GM12878 (cell line): Measurements from ENCODE around the gene SEC63.

Experiments
- ATF3 ChIP-seq: IDR thresholded peaks from 2 replicates; pipeline ENCODE4 v1.6.1; 2011; ENCODE audit warnings: low read depth, mild to moderate bottlenecking, low read length, moderate library complexity, borderline replicate concordance; ENCODE audit errors: extremely low read depth
- E2F4 ChIP-seq: IDR thresholded peaks from 2 replicates; pipeline ENCODE4 v1.6.1; 2012; ENCODE audit warnings: low read depth, low read length, improper control_type of control experiment
- IRF3 ChIP-seq: fragments of 450-650 bp; IDR thresholded peaks from 2 replicates; pipeline ENCODE4 v1.6.1; 2014; ENCODE audit warnings: mild to moderate bottlenecking
- NFYB ChIP-seq: IDR thresholded peaks from 2 replicates; pipeline ENCODE4 v1.6.1; 2011; ENCODE audit warnings: low read depth, mild to moderate bottlenecking, low read length, improper control_type of control experiment, moderate library complexity; ENCODE audit not compliant: insufficient read depth
- POLR2A ChIP-seq: IDR thresholded peaks from 2 replicates; pipeline ENCODE4 v1.6.1; 2011; ENCODE audit warnings: low read depth, mild to moderate bottlenecking, low read length

GRCh38 chr6:107957308-107957908 is 600 bp downstream of the SEC63 start:
- no peak for TF ChIP-seq E2F4
- no peak for TF ChIP-seq POLR2A
- no peak for TF ChIP-seq IRF3
- no peak for TF ChIP-seq NFYB
- TF ChIP-seq ATF3 = no peak
